Retinal pigment epithelial cell (primary cell): ENCODE data around the gene KCNT1.

Experiments
- DNase-seq: peaks from one replicate; pipeline ENCODE4 v3.0.0-alpha.2; 2010; ENCODE audit warnings: low read depth
- H3K4me3 ChIP-seq: 2 replicates; pipeline ENCODE4 v1.5.1; 2011; ENCODE audit warnings: mild to moderate bottlenecking, low read length, control low read depth, moderate library complexity
- TF ChIP-seq, protein P1 (sequence below): conservative IDR thresholded peaks from 2 replicates; pipeline ENCODE4 v1.5.1; 2011; ENCODE audit warnings: low read depth, low read length, control low read depth, inconsistent platforms

Gene KCNT1

DNA sequence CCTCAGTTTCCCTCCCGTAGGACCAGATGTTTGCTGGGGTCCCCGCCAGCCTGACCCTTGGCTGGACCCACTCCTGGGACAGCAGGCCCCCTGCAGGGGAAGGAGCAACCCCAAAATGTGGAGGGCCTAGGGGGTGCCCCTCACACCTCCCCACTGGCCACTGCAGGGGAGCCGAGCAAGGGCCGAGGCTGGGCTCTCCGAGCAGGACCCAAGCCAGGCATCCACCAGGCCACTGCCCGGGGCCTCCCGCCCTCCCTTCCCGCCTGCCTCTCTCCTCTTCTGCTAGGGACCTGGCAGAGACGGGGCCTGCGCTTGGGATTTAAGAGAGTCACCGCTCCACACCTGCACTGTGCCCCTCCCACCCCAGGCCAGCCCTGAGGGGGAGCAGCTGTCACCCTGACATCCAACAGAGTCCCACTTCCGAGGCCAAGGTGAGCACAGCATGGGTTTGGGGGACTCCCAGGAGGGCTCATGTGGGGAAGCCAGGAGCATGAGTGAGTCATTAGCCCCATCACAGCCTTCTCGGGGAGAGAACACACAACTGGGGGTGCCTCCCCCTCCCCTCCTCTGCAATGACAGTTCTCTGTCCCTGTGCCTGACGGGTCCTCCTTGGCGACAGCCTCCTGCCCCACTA, 18.5 kb upstream of the KCNT1 start:
- TF ChIP-seq, protein P1, sequence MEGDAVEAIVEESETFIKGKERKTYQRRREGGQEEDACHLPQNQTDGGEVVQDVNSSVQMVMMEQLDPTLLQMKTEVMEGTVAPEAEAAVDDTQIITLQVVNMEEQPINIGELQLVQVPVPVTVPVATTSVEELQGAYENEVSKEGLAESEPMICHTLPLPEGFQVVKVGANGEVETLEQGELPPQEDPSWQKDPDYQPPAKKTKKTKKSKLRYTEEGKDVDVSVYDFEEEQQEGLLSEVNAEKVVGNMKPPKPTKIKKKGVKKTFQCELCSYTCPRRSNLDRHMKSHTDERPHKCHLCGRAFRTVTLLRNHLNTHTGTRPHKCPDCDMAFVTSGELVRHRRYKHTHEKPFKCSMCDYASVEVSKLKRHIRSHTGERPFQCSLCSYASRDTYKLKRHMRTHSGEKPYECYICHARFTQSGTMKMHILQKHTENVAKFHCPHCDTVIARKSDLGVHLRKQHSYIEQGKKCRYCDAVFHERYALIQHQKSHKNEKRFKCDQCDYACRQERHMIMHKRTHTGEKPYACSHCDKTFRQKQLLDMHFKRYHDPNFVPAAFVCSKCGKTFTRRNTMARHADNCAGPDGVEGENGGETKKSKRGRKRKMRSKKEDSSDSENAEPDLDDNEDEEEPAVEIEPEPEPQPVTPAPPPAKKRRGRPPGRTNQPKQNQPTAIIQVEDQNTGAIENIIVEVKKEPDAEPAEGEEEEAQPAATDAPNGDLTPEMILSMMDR, result no peak
- DNase-seq, result no peak
- H3K4me3 ChIP-seq, result no peak overlapping the region

DNA sequence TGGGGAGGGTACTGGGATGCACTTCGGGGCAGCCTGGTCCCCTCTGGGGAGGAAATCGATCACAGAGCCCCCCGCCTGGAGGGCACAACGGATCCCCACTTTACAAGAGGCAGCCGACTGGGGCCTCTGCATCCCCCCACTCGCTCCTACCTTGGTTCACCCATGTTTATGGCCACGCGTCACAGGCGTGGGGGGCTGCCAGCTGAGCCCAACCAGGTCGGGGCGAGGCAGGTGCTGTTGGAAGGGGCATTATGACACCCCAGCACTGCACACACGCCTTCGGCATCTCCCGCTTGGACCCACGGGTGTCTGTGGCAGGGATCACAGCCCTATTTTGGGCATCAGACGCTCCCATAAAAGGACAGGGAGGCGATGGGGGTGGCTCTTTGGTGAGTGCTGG, 17.3 kb upstream of the KCNT1 start:
- H3K4me3 ChIP-seq, result no peak overlapping the region
- TF ChIP-seq, protein P1, result no peak
- DNase-seq, result no peak

- DNase-seq, result no peak
- TF ChIP-seq, protein P1, result no peak
Measured at GRCh38 chr9:135687216-135687615, 14.8 kb upstream of the KCNT1 start.

DNA sequence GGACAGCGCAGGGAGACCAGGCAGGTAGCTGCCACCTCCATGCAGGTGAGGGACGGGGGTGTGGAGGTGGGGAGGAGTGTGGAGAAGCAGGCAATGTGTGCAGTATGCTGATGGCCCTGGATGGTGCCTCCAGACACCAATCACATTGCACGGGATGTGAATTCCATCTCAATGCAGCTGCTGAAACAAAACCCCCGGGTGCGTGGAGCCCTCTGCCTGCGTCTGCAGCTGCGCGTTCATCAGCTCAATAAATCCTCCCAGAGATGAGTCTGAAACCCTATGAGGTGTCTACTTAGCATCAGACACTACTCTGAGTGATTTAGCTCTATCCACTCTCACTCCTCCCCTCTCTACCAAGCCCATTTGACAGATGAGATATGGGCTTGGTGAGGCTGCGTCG, 13.0 kb upstream of the KCNT1 start:
- TF ChIP-seq, protein P1, result no peak
- no peak overlapping the region for H3K4me3 ChIP-seq
- no peak for DNase-seq

More at GRCh38 chr9:135687216-135687615, 14.8 kb upstream of the KCNT1 start:
- no peak overlapping the region for H3K4me3 ChIP-seq

GRCh38 chr9:135690836-135691570, 11.0 kb upstream of the KCNT1 start:
- TF ChIP-seq, protein P1, result no peak
- H3K4me3 ChIP-seq, result no peak overlapping the region
- DNase-seq, result no peak

GRCh38 chr9:135692410-135692809, 9.6 kb upstream of the KCNT1 start:
- H3K4me3 ChIP-seq, result no peak overlapping the region
- TF ChIP-seq, protein P1, result no peak
- DNase-seq, result no peak

DNA sequence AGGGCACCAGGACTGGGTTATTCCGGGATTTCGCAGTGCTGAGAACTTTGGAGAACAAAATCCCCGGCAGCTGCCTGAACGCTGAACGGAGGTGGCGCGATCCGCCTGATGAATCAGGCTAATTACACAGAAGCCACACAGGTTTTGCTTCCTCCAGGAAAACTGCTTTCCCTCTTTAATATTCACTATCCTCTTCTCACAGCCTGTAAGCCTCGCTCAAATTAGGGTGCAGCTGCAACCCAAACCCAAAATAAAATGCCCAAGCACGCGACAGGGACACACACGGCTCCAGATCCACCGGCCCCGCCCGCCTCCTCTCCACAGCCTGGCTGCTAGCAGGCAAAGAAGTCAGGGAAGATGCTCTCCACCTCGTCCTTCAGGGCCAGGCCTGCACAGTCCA, 8.7 kb upstream of the KCNT1 start:
- H3K4me3 ChIP-seq, result no peak overlapping the region
- TF ChIP-seq, protein P1, result no peak
- no peak for DNase-seq
